H1 (cell line): Measurements from ENCODE around the gene ZNF770. TPM values are rescaled to one million over a fixed set of nuclear protein-coding genes. Genes with fewer than 3 reads are reported as not detected.

Experiments
- CTCF ChIA-PET: fragments of 300-600 bp; sonication (Branson Sonifier 250); formaldehyde crosslinking; loops from one replicate; lab custom pipeline; 2021; ENCODE audit not compliant: partially characterized antibody; lab: Charles Lee
- POLR2A ChIA-PET: fragments of 300-600 bp; sonication (Branson Sonifier 250); formaldehyde crosslinking; loops from one replicate; lab custom pipeline; 2021; ENCODE audit warnings: inconsistent platforms; ENCODE audit not compliant: partially characterized antibody; lab: Charles Lee
- DNase-seq, 2 experiments: peaks; one replicate each; pipeline versions ENCODE4 v3.0.0 to v3.0.0-alpha.2; 2010 to 2022; ENCODE audit warnings: low spot score in 2 of 2, low read depth in 1 of 2, mixed read lengths in 1 of 2
- FAIRE-seq: peaks from 2 replicates; lab custom pipeline; 2011; peaks lifted over from hg19 to GRCh38; lab: Jason Lieb, UNC
- H2AFZ ChIP-seq: 2 replicates; pipeline ENCODE4 v1.8.1; 2012; ENCODE audit warnings: low read length, inconsistent platforms
- H2AK5ac ChIP-seq: 2 replicates; pipeline ENCODE4 v1.6.1; 2013; ENCODE audit warnings: low read depth, low read length
- H2BK120ac ChIP-seq: replicated peaks from 2 replicates; pipeline ENCODE3; 2013; ENCODE audit warnings: low read depth, low read length, inconsistent platforms
- H2BK12ac ChIP-seq: 2 replicates; pipeline ENCODE4 v1.6.1; 2013; ENCODE audit warnings: low read depth, low read length
- H2BK15ac ChIP-seq: 2 replicates; pipeline ENCODE4 v1.6.1; 2013; ENCODE audit warnings: low read length
- H2BK20ac ChIP-seq: 2 replicates; pipeline ENCODE4 v1.6.1; 2013; ENCODE audit warnings: low read length
- H2BK5ac ChIP-seq: 2 replicates; pipeline ENCODE4 v1.6.1; 2013; ENCODE audit warnings: low read depth, low read length
- H3K14ac ChIP-seq: 2 replicates; pipeline ENCODE4 v1.6.1; 2013; ENCODE audit warnings: inconsistent platforms; ENCODE audit not compliant: insufficient read length
- H3K18ac ChIP-seq: 2 replicates; pipeline ENCODE4 v1.6.1; 2013; ENCODE audit warnings: low read length; ENCODE audit errors: extremely low read depth
- H3K23ac ChIP-seq: 2 replicates; pipeline ENCODE4 v1.6.1; 2013; ENCODE audit warnings: inconsistent platforms; ENCODE audit not compliant: insufficient read length
- H3K23me2 ChIP-seq: 2 replicates; pipeline ENCODE4 v1.6.1; 2013; ENCODE audit warnings: low read depth, low read length
- H3K27ac ChIP-seq: 2 replicates; pipeline ENCODE4 v1.6.1; 2011; ENCODE audit warnings: low read depth, low read length, inconsistent platforms
- H3K27me3 ChIP-seq, 4 experiments: replicated peaks in 1 of 4; 1 replicate in 1 of 4; 2 replicates in 3 of 4; pipeline versions ENCODE4 v1.6.1 to v1.8.1; 2011 to 2013; ENCODE audit warnings: low read length in 3 of 4, mild to moderate bottlenecking in 3 of 4, inconsistent platforms in 2 of 4, mixed read lengths in 2 of 4, moderate library complexity in 1 of 4; ENCODE audit not compliant: control insufficient read depth in 3 of 4, insufficient read depth in 3 of 4; ENCODE audit errors: extremely low read depth in 1 of 4
- H3K36me3 ChIP-seq, 4 experiments: 2 replicates each; pipeline versions ENCODE4 v1.6.1 to v1.8.1; 2011 to 2013; ENCODE audit warnings: mild to moderate bottlenecking in 4 of 4, low read length in 3 of 4, moderate library complexity in 2 of 4, control low read depth in 1 of 4, inconsistent platforms in 1 of 4; ENCODE audit not compliant: insufficient read depth in 4 of 4, control insufficient read depth in 2 of 4
- H3K4ac ChIP-seq: replicated peaks from 2 replicates; pipeline ENCODE3; 2013; ENCODE audit warnings: low read length, low read depth, mixed read lengths, inconsistent platforms; ENCODE audit not compliant: insufficient read length
- H3K4me1 ChIP-seq, 4 experiments: replicated peaks in 1 of 4; 1 replicate in 1 of 4; 2 replicates in 3 of 4; pipeline versions ENCODE4 v1.6.1 to v1.8.1; 2011 to 2013; ENCODE audit warnings: low read length in 3 of 4, inconsistent platforms in 2 of 4, mixed read lengths in 1 of 4; ENCODE audit not compliant: insufficient read depth in 4 of 4, control insufficient read depth in 3 of 4
- H3K4me2 ChIP-seq, 2 experiments: 2 replicates each; pipeline versions ENCODE4 v1.6.1 to v1.8.1; 2011 to 2013; ENCODE audit warnings: low read depth in 2 of 2, low read length in 2 of 2, control low read depth in 1 of 2, inconsistent platforms in 1 of 2, mild to moderate bottlenecking in 1 of 2; ENCODE audit not compliant: insufficient read depth in 1 of 2
- H3K4me3 ChIP-seq, 4 experiments: fragments of 200-600, 300-600 bp in 1 of 4; sonication (generic), shearing (Covaris generic), sonication (Bioruptor Twin) in 1 of 4; 2 replicates each; pipeline versions ENCODE4 v1.5.1 to v1.8.1; 2011 to 2016; ENCODE audit warnings: low read length in 4 of 4, low read depth in 3 of 4, control low read depth in 2 of 4, inconsistent platforms in 2 of 4, mild to moderate bottlenecking in 2 of 4, mixed read lengths in 1 of 4, moderate library complexity in 1 of 4; ENCODE audit not compliant: insufficient read depth in 2 of 4; ENCODE audit errors: extremely low read depth in 1 of 4
- H3K56ac ChIP-seq: replicated peaks from 2 replicates; pipeline ENCODE3; 2013; ENCODE audit warnings: low read depth, mild to moderate bottlenecking, mixed read lengths, low read length, inconsistent platforms; ENCODE audit not compliant: insufficient read length
- H3K79me1 ChIP-seq: 2 replicates; pipeline ENCODE4 v1.6.1; 2013; ENCODE audit warnings: low read depth, low read length, control low read depth
- H3K79me2 ChIP-seq, 2 experiments: 2 replicates each; pipeline versions ENCODE4 v1.6.1 to v1.8.1; 2012 to 2013; ENCODE audit warnings: low read length in 2 of 2, mild to moderate bottlenecking in 2 of 2, inconsistent platforms in 1 of 2; ENCODE audit not compliant: insufficient read depth in 2 of 2, control insufficient read depth in 1 of 2
- H3K9ac ChIP-seq, 4 experiments: replicated peaks in 1 of 4; 1 replicate in 1 of 4; 2 replicates in 3 of 4; pipeline versions ENCODE4 v1.6.1 to v1.8.1; 2011 to 2013; ENCODE audit warnings: low read depth in 3 of 4, low read length in 3 of 4, control low read depth in 2 of 4, mild to moderate bottlenecking in 2 of 4, moderate library complexity in 2 of 4, inconsistent platforms in 1 of 4; ENCODE audit errors: extremely low read depth in 1 of 4
- H3K9me3 ChIP-seq, 2 experiments: 2 replicates each; pipeline versions ENCODE4 v1.6.1 to v1.8.1; 2012 to 2013; ENCODE audit warnings: mild to moderate bottlenecking in 2 of 2, moderate library complexity in 2 of 2, control low read depth in 1 of 2, inconsistent platforms in 1 of 2, low read depth in 1 of 2, low read length in 1 of 2, mixed read lengths in 1 of 2; ENCODE audit not compliant: insufficient read depth in 2 of 2
- H4K20me1 ChIP-seq, 2 experiments: replicated peaks in 1 of 2; 2 replicates each; pipeline versions ENCODE3 to v1.8.1; 2011 to 2013; ENCODE audit warnings: inconsistent platforms in 2 of 2, low read length in 2 of 2, mild to moderate bottlenecking in 1 of 2; ENCODE audit not compliant: insufficient read depth in 2 of 2, control insufficient read depth in 1 of 2
- H4K5ac ChIP-seq: 2 replicates; pipeline ENCODE4 v1.6.1; 2013; ENCODE audit warnings: low read length, low read depth, mixed read lengths, inconsistent platforms; ENCODE audit not compliant: insufficient read length
- H4K8ac ChIP-seq: 2 replicates; pipeline ENCODE4 v1.8.0; 2013; ENCODE audit warnings: mild to moderate bottlenecking, moderate library complexity, low read length, inconsistent platforms; ENCODE audit not compliant: insufficient read depth; ENCODE audit errors: extremely low read depth
- H4K91ac ChIP-seq: replicated peaks from 2 replicates; pipeline ENCODE3; 2013; ENCODE audit warnings: low read length, mixed read lengths, inconsistent platforms; ENCODE audit not compliant: insufficient read length
- ASH2L ChIP-seq: fragments of 200-600, 300-600 bp; sonication (generic); IDR thresholded peaks from one replicate; pipeline ENCODE4 v1.7.1; 2017; ENCODE audit warnings: low read length
- BRCA1 ChIP-seq: IDR thresholded peaks from 2 replicates; pipeline ENCODE4 v1.6.1; 2012; ENCODE audit warnings: low read depth, low read length, improper control_type of control experiment
- CHD2 ChIP-seq: IDR thresholded peaks from 2 replicates; pipeline ENCODE4 v1.6.1; 2012; ENCODE audit warnings: low read length, improper control_type of control experiment
- CREB1 ChIP-seq: IDR thresholded peaks from 2 replicates; pipeline ENCODE4 v1.6.1; 2012; ENCODE audit warnings: inconsistent platforms
- CTBP2 ChIP-seq: IDR thresholded peaks from 2 replicates; pipeline ENCODE4 v1.7.0; 2011; ENCODE audit warnings: borderline replicate concordance, mild to moderate bottlenecking, moderate library complexity, mixed read lengths, low read length; ENCODE audit not compliant: insufficient read depth, insufficient read length
- E2F6 ChIP-seq: IDR thresholded peaks from 2 replicates; pipeline ENCODE4 v1.6.1; 2012; ENCODE audit warnings: inconsistent platforms
- EP300 ChIP-seq, 2 experiments: IDR thresholded peaks; 1 replicate in 1 of 2; 2 replicates in 1 of 2; pipeline ENCODE4 v1.6.1; 2011 to 2012; ENCODE audit warnings: low read depth in 2 of 2, low read length in 2 of 2, mild to moderate bottlenecking in 2 of 2, borderline replicate concordance in 1 of 2, inconsistent platforms in 1 of 2, moderate library complexity in 1 of 2
- GTF2F1 ChIP-seq: IDR thresholded peaks from 2 replicates; pipeline ENCODE4 v1.6.1; 2012; ENCODE audit warnings: low read depth, low read length, improper control_type of control experiment, borderline replicate concordance
- POLR2AphosphoS5 ChIP-seq: IDR thresholded peaks from 2 replicates; pipeline ENCODE4 v1.6.1; 2011; ENCODE audit warnings: low read depth, low read length
- RAD21 ChIP-seq, 2 experiments: IDR thresholded peaks in 1 of 2; conservative IDR thresholded peaks in 1 of 2; 2 replicates each; pipeline ENCODE4 v1.6.1; 2011; ENCODE audit warnings: low read depth in 2 of 2, low read length in 2 of 2, improper control_type of control experiment in 1 of 2, inconsistent platforms in 1 of 2, mild to moderate bottlenecking in 1 of 2, moderate library complexity in 1 of 2
- SAP30 ChIP-seq: fragments of 300-600 bp; sonication (generic); IDR thresholded peaks from 2 replicates; pipeline ENCODE4 v1.7.1; 2012; ENCODE audit warnings: low read length, moderate library complexity, mild to moderate bottlenecking, inconsistent platforms; ENCODE audit not compliant: insufficient read depth, insufficient replicate concordance
- SUZ12 ChIP-seq: fragments of 200-600 bp; sonication (generic); IDR thresholded peaks from 2 replicates; pipeline ENCODE4 v1.6.1; 2012; ENCODE audit warnings: mild to moderate bottlenecking, inconsistent platforms, low read length, moderate library complexity, mixed read lengths
- TCF12 ChIP-seq: IDR thresholded peaks from 2 replicates; pipeline ENCODE4 v1.6.1; 2011; ENCODE audit warnings: low read depth, mild to moderate bottlenecking, low read length
- whole genome bisulfite sequencing, 2 experiments: shearing (Covaris generic) in 1 of 2; methylation state at CpG; one replicate each; pipeline versions ENCODE4 v1.1.6 to v1.1.7; 2013 to 2015; ENCODE audit warnings: low lambda C conversion rate in 2 of 2, mixed read lengths in 2 of 2, inconsistent platforms in 1 of 2, low coverage in 1 of 2, missing lambda C conversion rate in 1 of 2; ENCODE audit not compliant: insufficient replicate concordance in 2 of 2, insufficient coverage in 1 of 2, insufficient read length in 1 of 2; ENCODE audit errors: extremely low coverage in 1 of 2, missing lambda C conversion rate in 1 of 2; 5-methylcytosine and 5-hydroxymethylcytosine counted together
- polyA plus RNA-seq, 7 experiments: library from polyadenylated mRNA; depleted of rRNA in 3 of 7; stranded (reverse) in 5 of 7; unstranded in 2 of 7; fragments of >200 nt in 5 of 7; fragments of 200-250 nt in 2 of 7; gene quantifications; 1 replicate in 5 of 7; 2 replicates in 1 of 7; 4 replicates in 1 of 7; pipeline versions ENCODE4 v1.2.1 to v1.2.3, GENCODE V29; 2011 to 2013; ENCODE audit warnings: missing spikeins in 2 of 7, mixed read lengths in 2 of 7
- total RNA-seq: library from RNA; stranded (reverse); fragmentation: NEBNext Ultra II Directional; extraction: Animal tissue kit (Norgen Biotek cat#: 25700); gene quantifications from 2 replicates; pipeline ENCODE4 v1.2.1, GENCODE V29; 2021

ZNF770 gene
- total and polyA plus RNA-seq, 2 of the 8 experiments (the other 6 are each of a cell fraction or from before 2014, with no cell fraction given) = 24.8 to 143 TPM

- no peak overlapping the region for H3K4me2 ChIP-seq
- no peaks in the 10 kb centered on the region for H3K27me3 ChIP-seq
- H3K23ac ChIP-seq = no peak overlapping the region
- no peak overlapping the region for H4K8ac ChIP-seq
- no peak overlapping the region for H2BK15ac ChIP-seq
- ChIA-PET CTCF (interaction anchor here (2.2 kb wide), 1 partner anchor 45 kb away, joined by 7 read pairs; no protein-coding TSS in a partner anchor), POLR2A (interaction anchor here (0.7 kb wide), 1 partner anchor 43 kb away, joined by 3 read pairs; no protein-coding TSS in a partner anchor)
- H3K27ac ChIP-seq = no peak overlapping the region
- H3K14ac ChIP-seq = no peak overlapping the region
- H2AK5ac ChIP-seq = no peak overlapping the region
- H4K5ac ChIP-seq = no peak overlapping the region
- H3K79me2 ChIP-seq = peaks cover 10 to 11% of the 10 kb centered on the region in 2 experiments
- H3K36me3 ChIP-seq = peaks cover 0 to 9% (median 0%) of the 10 kb centered on the region in 4 experiments; a peak in 1 of 8 replicates
- peaks cover 0 to 1% of the 10 kb centered on the region in 2 experiments for H4K20me1 ChIP-seq
- no peak overlapping the region for H3K4me3 ChIP-seq
- H3K4me1 ChIP-seq = peaks cover 0 to 5% (median 3%) of the 10 kb centered on the region in 4 experiments; a peak in 3 of 7 replicates
- no peaks in the 10 kb centered on the region; the same call in 1 of the 2 replicates for H3K79me1 ChIP-seq
- H2BK20ac ChIP-seq = no peak overlapping the region
- FAIRE-seq (no peak), DNase-seq (no peak)
- WGBS, 2 experiments = 48% methylated on average over 2 of the region's 2 CpGs; no CpG with 5 or more reads in 1 of the 2 experiments
- H3K56ac ChIP-seq = no peak overlapping the region
- no peak overlapping the region for H2BK120ac ChIP-seq
- H3K4ac ChIP-seq = no peak overlapping the region
- H3K18ac ChIP-seq = no peak overlapping the region
- H3K9ac ChIP-seq = no peak overlapping the region
- H2AFZ ChIP-seq = no peak overlapping the region
- H4K91ac ChIP-seq = no peak overlapping the region
- H3K9me3 ChIP-seq = no peaks in the 10 kb centered on the region
- H3K23me2 ChIP-seq = peaks cover 7% of the 10 kb centered on the region
- no peak overlapping the region for H2BK5ac ChIP-seq
- H2BK12ac ChIP-seq = no peak overlapping the region
- TF ChIP-seq SUZ12 (no peak), BRCA1 (no peak), TCF12 (no peak), CREB1 (no peak), RAD21 (IDR thresholded peaks at IDR 0.05 in 1 of 2, conservative IDR thresholded peaks at IDR 0.05 in 1 of 2; ENCODE audit: low read depth in 2 of 2, low read length in 2 of 2) (no peak), ASH2L (no peak), GTF2F1 (no peak), E2F6 (no peak), EP300 (IDR thresholded peaks at IDR 0.05; ENCODE audit: borderline replicate concordance in 1 of 2, low read depth in 2 of 2, low read length in 2 of 2) (no peak), POLR2AphosphoS5 (no peak), SAP30 (no peak), CHD2 (no peak), CTBP2 (no peak)
Measured at GRCh38 chr15:34973512-34973911, 14.6 kb downstream of the ZNF770 start.
